GM06990 (cell line): ENCODE data around the gene GPR62.

Experiments used
- DNase-seq: peaks from one replicate; pipeline ENCODE4 v3.0.0-alpha.2; 2011; ENCODE audit not compliant: insufficient read length; ENCODE audit errors: extremely low read depth
- H3K27me3 ChIP-seq: replicated peaks from 2 replicates; pipeline ENCODE4 v1.6.0; 2011; ENCODE audit warnings: low read length; ENCODE audit not compliant: control insufficient read depth, insufficient read depth
- H3K36me3 ChIP-seq: 2 replicates; pipeline ENCODE4 v1.5.1; 2011; ENCODE audit warnings: low read length; ENCODE audit not compliant: control insufficient read depth, insufficient read depth
- H3K4me3 ChIP-seq: replicated peaks from 2 replicates; pipeline ENCODE4 v1.5.1; 2011; ENCODE audit warnings: low read depth, mild to moderate bottlenecking, control low read depth, low read length
- TF ChIP-seq, protein P1 (sequence below): IDR thresholded peaks from 2 replicates; pipeline ENCODE4 v1.5.1; 2011; ENCODE audit warnings: low read length, control low read depth, mild to moderate bottlenecking, inconsistent platforms; ENCODE audit not compliant: insufficient read depth, poor library complexity, severe bottlenecking

Gene GPR62

GRCh38 chr3:51950899-51951298 is 4.3 kb upstream of the GPR62 start:
- H3K36me3 ChIP-seq = peaks cover 9% of the 10 kb centered on the region
- TF ChIP-seq, protein P1, sequence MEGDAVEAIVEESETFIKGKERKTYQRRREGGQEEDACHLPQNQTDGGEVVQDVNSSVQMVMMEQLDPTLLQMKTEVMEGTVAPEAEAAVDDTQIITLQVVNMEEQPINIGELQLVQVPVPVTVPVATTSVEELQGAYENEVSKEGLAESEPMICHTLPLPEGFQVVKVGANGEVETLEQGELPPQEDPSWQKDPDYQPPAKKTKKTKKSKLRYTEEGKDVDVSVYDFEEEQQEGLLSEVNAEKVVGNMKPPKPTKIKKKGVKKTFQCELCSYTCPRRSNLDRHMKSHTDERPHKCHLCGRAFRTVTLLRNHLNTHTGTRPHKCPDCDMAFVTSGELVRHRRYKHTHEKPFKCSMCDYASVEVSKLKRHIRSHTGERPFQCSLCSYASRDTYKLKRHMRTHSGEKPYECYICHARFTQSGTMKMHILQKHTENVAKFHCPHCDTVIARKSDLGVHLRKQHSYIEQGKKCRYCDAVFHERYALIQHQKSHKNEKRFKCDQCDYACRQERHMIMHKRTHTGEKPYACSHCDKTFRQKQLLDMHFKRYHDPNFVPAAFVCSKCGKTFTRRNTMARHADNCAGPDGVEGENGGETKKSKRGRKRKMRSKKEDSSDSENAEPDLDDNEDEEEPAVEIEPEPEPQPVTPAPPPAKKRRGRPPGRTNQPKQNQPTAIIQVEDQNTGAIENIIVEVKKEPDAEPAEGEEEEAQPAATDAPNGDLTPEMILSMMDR = no peak
- DNase-seq = no peak
- no peaks in the 10 kb centered on the region for H3K27me3 ChIP-seq
- no peak overlapping the region for H3K4me3 ChIP-seq

DNA sequence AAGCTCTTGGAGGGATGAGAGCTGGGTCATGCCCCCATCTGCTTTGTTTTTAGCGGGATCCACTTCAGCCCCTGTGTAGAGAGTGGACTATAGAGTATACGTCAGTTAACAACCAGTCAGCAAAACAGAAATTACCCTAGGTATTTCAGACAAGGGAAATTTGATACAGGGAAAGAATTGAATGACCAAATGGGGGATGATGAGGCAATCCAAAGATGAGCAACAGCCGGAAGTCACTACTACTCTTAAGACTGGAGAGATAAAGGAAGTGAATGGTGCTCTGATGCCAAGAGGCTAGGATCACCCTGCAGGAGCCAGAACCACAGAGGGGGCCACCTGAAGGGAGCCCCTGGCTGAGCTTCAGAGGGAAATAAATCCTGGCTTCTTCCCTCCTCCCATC is 1.7 kb upstream of the GPR62 start:
- TF ChIP-seq, protein P1 = no peak
- H3K4me3 ChIP-seq = no peak overlapping the region
- no peaks in the 10 kb centered on the region for H3K27me3 ChIP-seq
- peaks cover 3% of the 10 kb centered on the region for H3K36me3 ChIP-seq
- DNase-seq = no peak

- TF ChIP-seq, protein P1 = no peak
- Histone ChIP-seq H3K27me3 (no peaks in the 10 kb centered on the region), H3K4me3 (no peak overlapping the region), H3K36me3 (peaks cover 1% of the 10 kb centered on the region)
- no peak for DNase-seq
Measured at GRCh38 chr3:51954105-51954504, 1.1 kb upstream of the GPR62 start.

GRCh38 chr3:51954713-51955112 is 468 bp upstream of the GPR62 start:
- no peak overlapping the region for H3K4me3 ChIP-seq
- TF ChIP-seq, protein P1 = no peak
- H3K36me3 ChIP-seq = no peaks in the 10 kb centered on the region
- no peak for DNase-seq
- no peaks in the 10 kb centered on the region for H3K27me3 ChIP-seq

- Histone ChIP-seq H3K36me3 (no peaks in the 10 kb centered on the region), H3K4me3 (no peak overlapping the region), H3K27me3 (no peaks in the 10 kb centered on the region)
- no peak for DNase-seq
- TF ChIP-seq, protein P1 = peak; percentile 24
Measured at GRCh38 chr3:51955893-51956770, 951 bp downstream of the GPR62 start.
